Stimulated activated naive CD8-positive, alpha-beta T cell treated with anti-CD3 and anti-CD28 coated beads, Interleukin-15, amount 100 ng/mL, for 72 hours (primary cell): Measurements from ENCODE around the gene NRF1.
A peak's percentile ranks its signal among the peaks of the same experiment; 100 is the strongest.

ENCODE experiments used
- ATAC-seq: fragments of 150-1000 bp; cut with Tn5 transposase; 2 replicates; pipeline ENCODE4 v1.10.0; 2021; ENCODE audit warnings: mild to moderate bottlenecking, moderate library complexity
- DNase-seq, 2 donors: peaks; one replicate each; pipeline ENCODE4 v3.0.0; 2021 to 2022
- H3K27ac Mint-ChIP-seq, 2 donors: one replicate each; pipeline ENCODE4 v1.8.0; 2022; ENCODE audit warnings: mild to moderate bottlenecking in 2 of 2, mixed read lengths in 2 of 2, moderate library complexity in 2 of 2
- H3K27me3 Mint-ChIP-seq: one replicate; pipeline ENCODE4 v1.8.0; 2022; ENCODE audit warnings: mixed read lengths
- H3K4me1 Mint-ChIP-seq: one replicate; pipeline ENCODE4 v1.8.0; 2022; ENCODE audit warnings: mild to moderate bottlenecking, mixed read lengths
- H3K4me3 Mint-ChIP-seq, 2 donors: one replicate each; pipeline ENCODE4 v1.8.0; 2022; ENCODE audit warnings: mild to moderate bottlenecking in 2 of 2, mixed read lengths in 2 of 2, moderate library complexity in 1 of 2
- H3K9me3 Mint-ChIP-seq, 2 donors: one replicate each; pipeline ENCODE4 v1.8.0; 2022; ENCODE audit warnings: mixed read lengths in 2 of 2

Gene NRF1

GRCh38 chr7:129772646-129773280 lies 161.2 kb downstream of the NRF1 start:
- no peak for DNase-seq
- Mint-ChIP-seq H3K4me3 (no peak overlapping the region), H3K27me3 (peaks cover 47% of the 10 kb centered on the region), H3K9me3 (no peaks in the 10 kb centered on the region), H3K4me1 (peaks cover 13% of the 10 kb centered on the region), H3K27ac (no peak overlapping the region)
- no peak for ATAC-seq

DNA sequence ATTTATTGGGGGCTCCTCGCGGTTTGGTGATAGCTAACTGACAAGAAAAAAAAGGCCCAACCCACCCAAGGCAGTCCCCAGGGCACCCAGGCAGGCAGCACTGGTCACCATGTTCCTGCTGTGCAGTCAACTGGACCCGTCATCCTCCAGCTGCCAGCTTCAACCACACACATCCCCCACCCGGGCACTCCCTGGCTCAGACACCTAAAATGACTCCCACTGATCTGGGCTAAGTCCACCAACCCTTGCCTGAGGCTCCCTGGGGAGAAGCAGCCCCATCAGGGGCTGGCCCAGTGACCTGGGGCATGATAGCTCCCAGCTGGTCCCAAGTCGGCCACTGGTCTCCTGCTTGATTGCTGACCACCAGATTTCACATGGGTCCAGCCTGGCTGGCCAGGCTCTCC lies 161.8 kb downstream of the NRF1 start:
- peaks cover 52% of the 10 kb centered on the region for H3K27me3 Mint-ChIP-seq
- H3K4me1 Mint-ChIP-seq: peaks cover 19% of the 10 kb centered on the region
- DNase-seq (no peak), ATAC-seq (no peak)
- H3K9me3 Mint-ChIP-seq: no peaks in the 10 kb centered on the region
- no peak overlapping the region for H3K4me3 Mint-ChIP-seq
- no peak overlapping the region for H3K27ac Mint-ChIP-seq

- no peak overlapping the region for H3K27ac Mint-ChIP-seq
- H3K4me3 Mint-ChIP-seq: no peak overlapping the region
- peaks cover 24% of the 10 kb centered on the region for H3K4me1 Mint-ChIP-seq
- H3K9me3 Mint-ChIP-seq: no peaks in the 10 kb centered on the region
- no peak for ATAC-seq
- H3K27me3 Mint-ChIP-seq: peaks cover 58% of the 10 kb centered on the region
- no peak for DNase-seq
Measured at GRCh38 chr7:129773871-129774270, 162.4 kb downstream of the NRF1 start.

GRCh38 chr7:129774359-129774758 lies 162.8 kb downstream of the NRF1 start:
- Mint-ChIP-seq H3K27ac (peak overlapping the region in 1 of 2 donors; percentile 52), H3K9me3 (no peaks in the 10 kb centered on the region), H3K4me1 (peaks cover 26% of the 10 kb centered on the region), H3K27me3 (peaks cover 61% of the 10 kb centered on the region), H3K4me3 (no peak overlapping the region)
- DNase-seq: no peak
- ATAC-seq: no peak

DNA sequence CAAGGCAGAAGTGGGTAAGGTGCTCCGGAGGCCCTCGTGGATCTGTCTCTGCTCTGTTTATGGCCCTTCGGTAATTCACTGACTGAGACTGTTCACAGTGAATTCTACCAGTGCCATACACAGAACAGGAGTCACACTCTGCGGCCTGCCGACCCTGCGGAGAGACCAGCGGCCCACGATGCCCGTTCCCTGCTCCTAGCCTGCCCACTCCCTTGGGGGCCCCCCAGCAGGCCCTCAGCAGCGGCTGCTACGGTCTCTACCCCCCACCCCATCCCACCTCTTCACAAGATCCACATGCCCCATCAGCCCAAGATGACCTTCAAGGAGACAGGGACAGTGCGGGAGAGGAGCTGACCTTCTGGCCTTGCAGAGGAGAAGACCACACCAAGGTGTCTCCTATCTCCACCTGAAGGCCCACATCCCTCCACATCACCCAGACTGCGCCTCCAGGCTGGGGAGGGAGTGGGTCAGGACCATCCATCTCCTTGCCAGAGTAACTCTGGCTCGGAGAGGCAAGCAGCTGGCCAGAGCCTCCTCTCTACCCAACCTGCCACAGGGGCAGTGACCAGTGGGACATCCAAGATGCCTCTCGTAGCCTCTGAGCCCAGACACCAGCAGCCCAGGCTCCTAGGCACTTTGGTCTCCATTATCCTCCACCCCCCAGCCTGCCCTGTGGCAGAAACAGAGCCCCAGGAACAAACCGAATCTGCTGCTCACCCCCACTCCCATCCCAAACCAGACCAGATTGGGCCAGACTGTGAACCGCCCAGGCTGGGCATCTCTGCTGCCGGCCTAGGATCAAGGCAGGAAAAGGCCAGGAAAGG lies 163.6 kb downstream of the NRF1 start:
- Mint-ChIP-seq H3K4me1 (peaks cover 26% of the 10 kb centered on the region), H3K9me3 (no peaks in the 10 kb centered on the region), H3K27ac (no peak overlapping the region), H3K4me3 (no peak overlapping the region), H3K27me3 (peaks cover 61% of the 10 kb centered on the region)
- no peak for ATAC-seq
- DNase-seq: no peak

GRCh38 chr7:129775695-129776361 lies 164.3 kb downstream of the NRF1 start:
- Mint-ChIP-seq H3K27me3 (peaks cover 62% of the 10 kb centered on the region), H3K4me1 (peaks cover 27% of the 10 kb centered on the region), H3K27ac (no peak overlapping the region), H3K9me3 (no peaks in the 10 kb centered on the region), H3K4me3 (no peak overlapping the region)
- DNase-seq (no peak), ATAC-seq (no peak)

- H3K27ac Mint-ChIP-seq: no peak overlapping the region
- H3K9me3 Mint-ChIP-seq: no peaks in the 10 kb centered on the region
- H3K4me3 Mint-ChIP-seq: no peak overlapping the region
- peaks cover 27% of the 10 kb centered on the region for H3K4me1 Mint-ChIP-seq
- DNase-seq (no peak), ATAC-seq (no peak)
- H3K27me3 Mint-ChIP-seq: peaks cover 62% of the 10 kb centered on the region
Measured at GRCh38 chr7:129776362-129776722, 164.8 kb downstream of the NRF1 start.

GRCh38 chr7:129777195-129777844 lies 165.8 kb downstream of the NRF1 start:
- H3K9me3 Mint-ChIP-seq: no peaks in the 10 kb centered on the region
- ATAC-seq (no peak), DNase-seq (no peak)
- no peak overlapping the region for H3K4me3 Mint-ChIP-seq
- no peak overlapping the region for H3K27ac Mint-ChIP-seq
- H3K27me3 Mint-ChIP-seq: peaks cover 70% of the 10 kb centered on the region
- H3K4me1 Mint-ChIP-seq: peaks cover 37% of the 10 kb centered on the region

- ATAC-seq (no peak), DNase-seq (no peak)
- peaks cover 45% of the 10 kb centered on the region for H3K4me1 Mint-ChIP-seq
- H3K4me3 Mint-ChIP-seq: peak overlapping the region; percentile 55 to 66
- peaks cover 79% of the 10 kb centered on the region for H3K27me3 Mint-ChIP-seq
- H3K27ac Mint-ChIP-seq: no peak overlapping the region
- no peaks in the 10 kb centered on the region for H3K9me3 Mint-ChIP-seq
Measured at GRCh38 chr7:129777993-129778769, 166.7 kb downstream of the NRF1 start.

DNA sequence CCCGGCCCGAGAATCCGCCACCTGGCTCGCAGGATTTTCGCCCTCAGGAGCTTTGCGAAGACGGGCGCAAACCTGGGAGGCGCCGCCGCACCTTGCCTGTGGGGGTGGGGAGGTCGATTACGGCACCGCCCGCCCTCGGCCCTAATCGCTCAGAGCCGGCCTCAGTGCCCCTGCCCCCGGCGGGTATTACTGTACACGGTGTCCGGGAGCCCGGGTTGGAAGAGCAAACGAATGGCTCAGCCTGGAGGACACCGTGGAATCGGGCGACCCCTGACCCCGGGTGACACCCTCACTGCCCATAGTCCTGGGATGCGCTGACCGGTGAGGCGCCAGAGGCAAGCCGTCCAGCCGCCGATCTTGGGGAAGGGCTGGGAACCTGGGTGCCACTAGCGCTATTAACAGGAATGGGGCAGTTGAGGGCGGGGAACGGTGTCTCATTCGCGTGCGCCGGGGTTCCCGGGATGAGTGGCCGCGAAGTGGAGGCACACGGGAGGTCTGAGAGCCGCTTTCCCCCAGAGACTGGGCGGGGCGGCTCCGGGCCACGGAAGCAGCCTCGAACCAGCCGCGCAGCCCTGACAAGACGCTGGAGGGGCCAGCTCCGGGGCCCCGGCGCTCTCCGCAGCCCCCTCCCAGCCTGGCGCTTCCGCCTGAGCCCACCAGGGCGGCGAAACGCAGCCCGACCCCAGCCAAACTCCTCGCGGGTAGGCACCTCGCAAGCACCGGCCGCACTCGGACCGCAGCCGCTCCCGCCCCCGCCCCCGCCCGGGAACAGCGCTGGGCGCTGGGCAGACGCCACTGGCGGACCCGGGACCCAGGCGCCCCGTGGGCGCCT lies 167.5 kb downstream of the NRF1 start:
- peaks cover 87% of the 10 kb centered on the region for H3K27me3 Mint-ChIP-seq
- peaks cover 51% of the 10 kb centered on the region for H3K4me1 Mint-ChIP-seq
- H3K27ac Mint-ChIP-seq: no peak overlapping the region
- H3K9me3 Mint-ChIP-seq: no peaks in the 10 kb centered on the region
- DNase-seq (no peak), ATAC-seq (peak; percentile 0)
- H3K4me3 Mint-ChIP-seq: peak overlapping the region; percentile 55 to 74

DNA sequence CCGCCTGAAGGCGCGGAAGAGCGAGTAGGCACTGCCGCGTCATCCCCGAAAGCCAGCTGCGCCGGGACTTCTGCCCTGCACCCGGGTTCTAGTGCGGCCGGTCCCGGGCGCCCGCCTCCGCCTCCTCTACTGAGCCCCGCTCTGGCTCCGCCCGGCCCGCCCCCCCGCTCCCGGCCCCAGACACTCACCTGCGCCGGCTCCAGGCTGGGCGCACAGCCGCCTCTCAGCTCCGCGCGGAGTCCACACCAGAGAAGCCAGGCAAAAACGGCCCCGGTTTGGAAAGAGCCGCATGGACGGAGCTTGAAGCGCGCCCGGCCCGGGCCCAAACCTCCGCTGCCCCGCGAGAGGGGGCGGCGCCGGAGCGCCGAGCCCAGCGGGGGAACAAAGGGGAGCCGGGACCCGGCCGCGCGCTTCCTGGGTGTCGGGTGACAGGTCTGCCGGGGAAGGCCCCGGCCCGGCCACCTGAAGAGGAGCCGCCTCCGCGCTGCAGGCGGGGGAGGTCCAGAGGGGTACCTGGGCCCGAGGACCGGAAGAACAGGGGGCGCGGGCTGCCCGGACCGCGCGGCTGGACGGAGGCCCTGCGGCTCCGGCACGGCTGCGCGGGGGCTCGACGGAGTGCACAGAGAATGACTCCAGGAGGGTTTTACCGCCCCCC lies 168.2 kb downstream of the NRF1 start:
- Mint-ChIP-seq H3K27me3 (peaks cover 87% of the 10 kb centered on the region), H3K4me3 (peak overlapping the region; percentile 39 to 74), H3K4me1 (peaks cover 54% of the 10 kb centered on the region), H3K9me3 (no peaks in the 10 kb centered on the region), H3K27ac (no peak overlapping the region)
- ATAC-seq (peak; percentile 67), DNase-seq (peak in 1 of 2 donors; percentile 55)

GRCh38 chr7:129780257-129780973 lies 168.9 kb downstream of the NRF1 start:
- Mint-ChIP-seq H3K4me1 (peaks cover 61% of the 10 kb centered on the region), H3K9me3 (no peaks in the 10 kb centered on the region), H3K27me3 (peaks cover 87% of the 10 kb centered on the region), H3K4me3 (peak overlapping the region; percentile 72 to 74), H3K27ac (no peak overlapping the region)
- DNase-seq (peak; percentile 72 to 73), ATAC-seq (peak; percentile 81)
